B cell (primary cell): ENCODE data around the gene ZNF827.

Experiments
- EZH2 ChIP-seq: IDR thresholded peaks from 2 replicates; pipeline ENCODE4 v1.6.1; 2012; ENCODE audit warnings: borderline replicate concordance, low read depth, mild to moderate bottlenecking, moderate library complexity, low read length; ENCODE audit not compliant: insufficient read depth, poor library complexity, severe bottlenecking
- TF ChIP-seq, protein P1 (sequence below): fragments of 200-600 bp; IDR thresholded peaks from one replicate; pipeline ENCODE4 v1.8.0; 2022; ENCODE audit warnings: antibody characterized with exemption, mild to moderate bottlenecking

DNA sequence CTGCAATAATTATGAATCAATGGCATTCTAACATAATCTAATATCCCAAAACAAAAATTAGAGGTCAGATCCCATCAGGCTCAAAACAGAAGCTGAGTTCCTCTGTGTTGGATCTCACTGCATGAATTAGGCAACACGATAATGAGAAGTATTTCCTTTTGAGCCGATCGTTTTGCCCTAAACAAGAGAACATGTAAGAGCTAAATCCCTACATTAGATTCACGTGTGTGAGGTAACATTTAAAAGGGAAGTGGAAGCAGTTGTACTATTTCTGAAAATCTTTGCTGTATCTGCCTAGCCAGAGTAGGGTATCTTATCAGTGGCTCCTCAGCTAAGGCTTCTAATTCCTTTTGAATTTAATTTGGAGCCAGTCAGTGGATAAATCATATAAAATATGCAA lies 143.1 kb downstream of the ZNF827 start:
- TF ChIP-seq, protein P1, sequence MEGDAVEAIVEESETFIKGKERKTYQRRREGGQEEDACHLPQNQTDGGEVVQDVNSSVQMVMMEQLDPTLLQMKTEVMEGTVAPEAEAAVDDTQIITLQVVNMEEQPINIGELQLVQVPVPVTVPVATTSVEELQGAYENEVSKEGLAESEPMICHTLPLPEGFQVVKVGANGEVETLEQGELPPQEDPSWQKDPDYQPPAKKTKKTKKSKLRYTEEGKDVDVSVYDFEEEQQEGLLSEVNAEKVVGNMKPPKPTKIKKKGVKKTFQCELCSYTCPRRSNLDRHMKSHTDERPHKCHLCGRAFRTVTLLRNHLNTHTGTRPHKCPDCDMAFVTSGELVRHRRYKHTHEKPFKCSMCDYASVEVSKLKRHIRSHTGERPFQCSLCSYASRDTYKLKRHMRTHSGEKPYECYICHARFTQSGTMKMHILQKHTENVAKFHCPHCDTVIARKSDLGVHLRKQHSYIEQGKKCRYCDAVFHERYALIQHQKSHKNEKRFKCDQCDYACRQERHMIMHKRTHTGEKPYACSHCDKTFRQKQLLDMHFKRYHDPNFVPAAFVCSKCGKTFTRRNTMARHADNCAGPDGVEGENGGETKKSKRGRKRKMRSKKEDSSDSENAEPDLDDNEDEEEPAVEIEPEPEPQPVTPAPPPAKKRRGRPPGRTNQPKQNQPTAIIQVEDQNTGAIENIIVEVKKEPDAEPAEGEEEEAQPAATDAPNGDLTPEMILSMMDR = no peak
- TF ChIP-seq EZH2 = no peak
